Measurements from ENCODE around the gene KCND1. TPM values are rescaled to one million over a fixed set of nuclear protein-coding genes. Genes with fewer than 3 reads are reported as not detected.
A peak's percentile ranks its signal among the peaks of the same experiment; 100 is the strongest.

Gene KCND1
- total RNA-seq, 3 donors from 2014 or later (not counting 1 experiment from before 2014, with no cell fraction given), result 2.7 to 3.6 (median 3.0) TPM

DNA sequence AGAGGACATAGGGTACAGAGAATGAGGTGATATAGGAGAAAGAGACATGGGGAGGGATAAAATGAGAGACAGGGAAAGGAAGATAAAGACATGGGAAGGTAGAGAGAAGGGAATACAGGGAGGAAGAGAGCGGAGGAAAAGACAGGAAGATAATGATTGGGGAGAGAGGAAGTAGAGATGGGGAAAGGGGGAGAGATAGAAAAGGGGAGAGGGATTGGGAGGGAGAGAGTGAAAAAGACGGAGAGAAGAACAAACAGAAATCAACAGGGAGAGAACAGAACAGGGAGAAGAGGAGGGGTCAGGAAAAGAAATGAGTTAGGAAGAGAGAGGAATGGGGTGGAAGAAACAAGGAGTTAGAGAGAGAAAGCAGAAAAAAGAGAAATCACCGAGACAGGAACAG, 25.8 kb upstream of the KCND1 start:
- Histone ChIP-seq H3K36me3 (ENCODE audit: control insufficient read depth, insufficient read depth, low read length) (peaks cover 24% of the 10 kb centered on the region), H3K27ac (ENCODE audit: low read length) (no peak overlapping the region), H3K9me3 (ENCODE audit: control insufficient read depth, insufficient read depth, low read length) (no peaks in the 10 kb centered on the region), H3K4me1 (ENCODE audit: control insufficient read depth, insufficient read depth, low read length) (peaks cover 19% of the 10 kb centered on the region), H3K27me3 (ENCODE audit: control insufficient read depth, insufficient read depth, low read length) (no peaks in the 10 kb centered on the region), H3K4me3 (ENCODE audit: low read length) (no peak overlapping the region)
- DNase-seq, result no peak
- Mint-ChIP-seq H3K4me1 (peaks cover 22 to 45% of the 10 kb centered on the region in 2 donors), H3K9me3 (no peaks in the 10 kb centered on the region), H3K4me3 (no peak overlapping the region), H3K27ac (peak overlapping the region in 1 of 2 donors; percentile 5), H3K36me3 (no peaks in the 10 kb centered on the region), H3K27me3 (ENCODE audit: low read depth in 2 of 2) (no peaks in the 10 kb centered on the region)
- 93% methylated on average over 3 of the region's 3 CpGs for WGBS (ENCODE audit: insufficient coverage)
- intact Hi-C loops (cut with micrococcal nuclease), result no loop called here
- TF ChIP-seq, protein P1, sequence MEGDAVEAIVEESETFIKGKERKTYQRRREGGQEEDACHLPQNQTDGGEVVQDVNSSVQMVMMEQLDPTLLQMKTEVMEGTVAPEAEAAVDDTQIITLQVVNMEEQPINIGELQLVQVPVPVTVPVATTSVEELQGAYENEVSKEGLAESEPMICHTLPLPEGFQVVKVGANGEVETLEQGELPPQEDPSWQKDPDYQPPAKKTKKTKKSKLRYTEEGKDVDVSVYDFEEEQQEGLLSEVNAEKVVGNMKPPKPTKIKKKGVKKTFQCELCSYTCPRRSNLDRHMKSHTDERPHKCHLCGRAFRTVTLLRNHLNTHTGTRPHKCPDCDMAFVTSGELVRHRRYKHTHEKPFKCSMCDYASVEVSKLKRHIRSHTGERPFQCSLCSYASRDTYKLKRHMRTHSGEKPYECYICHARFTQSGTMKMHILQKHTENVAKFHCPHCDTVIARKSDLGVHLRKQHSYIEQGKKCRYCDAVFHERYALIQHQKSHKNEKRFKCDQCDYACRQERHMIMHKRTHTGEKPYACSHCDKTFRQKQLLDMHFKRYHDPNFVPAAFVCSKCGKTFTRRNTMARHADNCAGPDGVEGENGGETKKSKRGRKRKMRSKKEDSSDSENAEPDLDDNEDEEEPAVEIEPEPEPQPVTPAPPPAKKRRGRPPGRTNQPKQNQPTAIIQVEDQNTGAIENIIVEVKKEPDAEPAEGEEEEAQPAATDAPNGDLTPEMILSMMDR (IDR thresholded peaks at IDR 0.05), result no peak
- ATAC-seq, result no peak

DNA sequence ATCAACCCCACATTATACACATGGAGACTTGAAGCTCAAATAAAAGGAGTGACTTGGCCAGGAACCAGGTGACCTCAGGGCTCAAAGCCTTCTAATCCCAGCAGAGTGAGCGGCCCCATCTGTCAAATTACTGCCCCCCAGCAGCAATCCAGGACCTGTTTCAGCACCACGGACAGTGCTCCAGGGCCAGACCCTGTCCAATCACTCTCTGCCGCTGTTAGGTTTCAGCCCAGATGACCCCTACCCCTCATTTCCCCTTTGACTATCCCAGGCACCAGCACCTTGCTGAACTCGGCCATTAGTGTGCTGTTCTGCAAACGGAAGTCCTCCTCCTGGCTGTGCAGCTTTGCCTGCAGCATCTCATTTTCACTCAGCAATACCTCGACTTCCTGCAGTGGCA, 25.3 kb upstream of the KCND1 start:
- no peak overlapping the region for H3K27ac Mint-ChIP-seq
- Histone ChIP-seq H3K27me3 (ENCODE audit: control insufficient read depth, insufficient read depth, low read length) (no peaks in the 10 kb centered on the region), H3K27ac (ENCODE audit: low read length) (no peak overlapping the region), H3K4me1 (ENCODE audit: control insufficient read depth, insufficient read depth, low read length) (peaks cover 19% of the 10 kb centered on the region), H3K36me3 (ENCODE audit: control insufficient read depth, insufficient read depth, low read length) (peaks cover 25% of the 10 kb centered on the region), H3K4me3 (ENCODE audit: low read length) (no peak overlapping the region), H3K9me3 (ENCODE audit: control insufficient read depth, insufficient read depth, low read length) (no peaks in the 10 kb centered on the region)
- DNase-seq (peak in 1 of 2 donors; percentile 25), ATAC-seq (no peak)
- H3K4me1 Mint-ChIP-seq, result peaks cover 21 to 45% of the 10 kb centered on the region in 2 donors
- TF ChIP-seq, protein P1 (IDR thresholded peaks at IDR 0.05), result no peak
- intact Hi-C loops (cut with micrococcal nuclease), result no loop called here
- no peaks in the 10 kb centered on the region for H3K36me3 Mint-ChIP-seq
- 76% methylated on average over 6 of the region's 6 CpGs for WGBS (ENCODE audit: insufficient coverage)
- H3K4me3 Mint-ChIP-seq, result no peak overlapping the region
- no peaks in the 10 kb centered on the region for H3K27me3 Mint-ChIP-seq (ENCODE audit: low read depth in 2 of 2)
- no peaks in the 10 kb centered on the region for H3K9me3 Mint-ChIP-seq

DNA sequence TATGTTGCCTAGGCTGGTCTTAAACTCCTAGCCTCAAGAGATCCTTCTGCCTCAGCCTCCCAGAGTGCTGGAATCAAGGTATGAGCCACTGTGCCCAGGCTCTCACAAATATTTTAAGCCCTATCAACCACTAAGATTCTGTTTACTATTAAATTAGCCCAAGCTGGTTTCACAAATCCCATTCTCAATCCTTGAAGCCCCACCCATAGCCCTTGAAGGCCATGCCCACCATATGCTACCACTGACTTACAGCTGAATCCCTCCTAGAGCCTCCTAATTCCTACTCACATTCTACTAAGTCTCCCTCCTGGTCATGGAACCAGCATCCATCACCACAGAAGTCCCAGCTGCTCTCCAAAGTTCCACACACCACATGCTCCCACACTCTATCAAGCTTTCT, 20.7 kb upstream of the KCND1 start:
- no peaks in the 10 kb centered on the region for H3K9me3 ChIP-seq (ENCODE audit: control insufficient read depth, insufficient read depth, low read length)
- Mint-ChIP-seq H3K36me3 (no peaks in the 10 kb centered on the region), H3K27ac (peak overlapping the region in 1 of 2 donors; percentile 48)

DNA sequence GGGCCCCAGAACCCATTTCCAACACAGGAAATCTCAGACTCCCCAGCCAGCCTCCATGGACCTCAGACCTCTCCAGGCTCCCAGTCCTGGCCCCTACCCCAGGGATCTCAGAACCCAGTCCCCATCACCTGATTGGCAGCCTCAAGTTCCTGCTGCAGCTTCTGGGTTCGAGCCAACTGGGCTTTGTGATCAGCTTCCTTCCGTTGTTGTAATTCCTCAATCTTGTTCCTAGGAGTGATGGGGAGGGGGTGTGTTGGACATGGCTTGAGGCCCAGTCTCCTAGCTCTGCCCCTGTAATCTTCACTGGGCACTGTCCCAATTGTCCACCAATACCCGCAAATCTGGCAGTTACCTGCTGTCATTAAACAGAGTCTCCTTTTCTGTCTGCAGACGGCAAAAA, 17.8 kb upstream of the KCND1 start:
- Histone ChIP-seq H3K9me3 (ENCODE audit: control insufficient read depth, insufficient read depth, low read length) (no peaks in the 10 kb centered on the region), H3K4me1 (ENCODE audit: control insufficient read depth, insufficient read depth, low read length) (no peaks in the 10 kb centered on the region), H3K27me3 (ENCODE audit: control insufficient read depth, insufficient read depth, low read length) (no peaks in the 10 kb centered on the region), H3K36me3 (ENCODE audit: control insufficient read depth, insufficient read depth, low read length) (peaks cover 44% of the 10 kb centered on the region), H3K27ac (ENCODE audit: low read length) (no peak overlapping the region), H3K4me3 (ENCODE audit: low read length) (no peak overlapping the region)
- H3K4me1 Mint-ChIP-seq, result peaks cover 7 to 11% of the 10 kb centered on the region in 2 donors
- no peak for DNase-seq
- H3K27me3 Mint-ChIP-seq (ENCODE audit: low read depth in 2 of 2), result no peaks in the 10 kb centered on the region
- no peak overlapping the region for H3K4me3 Mint-ChIP-seq
- no peak overlapping the region for H3K27ac Mint-ChIP-seq
- 98% methylated on average over 3 of the region's 4 CpGs for WGBS (ENCODE audit: insufficient coverage)
- intact Hi-C loops (cut with micrococcal nuclease), result no loop called here
- ATAC-seq, result no peak
- H3K36me3 Mint-ChIP-seq, result no peaks in the 10 kb centered on the region
- TF ChIP-seq, protein P1 (IDR thresholded peaks at IDR 0.05), result no peak
- no peaks in the 10 kb centered on the region for H3K9me3 Mint-ChIP-seq

More for the DNA sequence above, 20.7 kb upstream of the KCND1 start:
- Mint-ChIP-seq H3K9me3 (no peaks in the 10 kb centered on the region), H3K4me3 (no peak overlapping the region), H3K4me1 (peaks cover 13 to 19% of the 10 kb centered on the region in 2 donors), H3K27me3 (ENCODE audit: low read depth in 2 of 2) (no peaks in the 10 kb centered on the region)
- TF ChIP-seq, protein P1 (IDR thresholded peaks at IDR 0.05), result no peak
- Histone ChIP-seq H3K4me3 (ENCODE audit: low read length) (no peak overlapping the region), H3K27ac (ENCODE audit: low read length) (no peak overlapping the region), H3K4me1 (ENCODE audit: control insufficient read depth, insufficient read depth, low read length) (no peaks in the 10 kb centered on the region), H3K36me3 (ENCODE audit: control insufficient read depth, insufficient read depth, low read length) (peaks cover 45% of the 10 kb centered on the region), H3K27me3 (ENCODE audit: control insufficient read depth, insufficient read depth, low read length) (no peaks in the 10 kb centered on the region)
- DNase-seq (no peak), ATAC-seq (no peak)
- intact Hi-C loops (cut with micrococcal nuclease), result no loop called here

All from natural killer cell (primary cell).